8988T (cell line): ENCODE data around the gene SIRT7.

Source experiments
- DNase-seq: peaks from one replicate; pipeline ENCODE4 v3.0.0; 2011

The SIRT7 gene

GRCh38 chr17:81885454-81885853 is 32.5 kb downstream of the SIRT7 start:
- no peak for DNase-seq

- DNase-seq = no peak
These were observed 33.0 kb downstream of the SIRT7 start for GRCh38 chr17:81884968-81885367.

GRCh38 chr17:81884520-81884919 is 33.5 kb downstream of the SIRT7 start:
- no peak for DNase-seq

- no peak for DNase-seq
These were observed 38.9 kb downstream of the SIRT7 start for GRCh38 chr17:81879121-81879520.

- no peak for DNase-seq
These were observed 39.7 kb downstream of the SIRT7 start for GRCh38 chr17:81878294-81878693.

GRCh38 chr17:81877569-81877968 is 40.4 kb downstream of the SIRT7 start:
- DNase-seq = no peak

GRCh38 chr17:81871387-81872230 is 46.4 kb downstream of the SIRT7 start:
- peak; percentile 88 for DNase-seq

GRCh38 chr17:81870981-81871386 is 47.0 kb downstream of the SIRT7 start, which contains the start of gene ARHGDIA:
Gene ARHGDIA (minus strand): TSS chr17:81871337. CDS start chr17:81869930, 1,407 bp downstream.
- no peak for DNase-seq

- DNase-seq = no peak
These were observed 47.6 kb downstream of the SIRT7 start for GRCh38 chr17:81870131-81870980.

- DNase-seq = peak; percentile 56
These were observed 48.5 kb downstream of the SIRT7 start for GRCh38 chr17:81869221-81870130.

GRCh38 chr17:81868674-81869220 is 49.2 kb downstream of the SIRT7 start:
- DNase-seq = peak; percentile 52

GRCh38 chr17:81867991-81868673 is 49.8 kb downstream of the SIRT7 start:
- no peak for DNase-seq

- no peak for DNase-seq
These were observed 50.6 kb downstream of the SIRT7 start for GRCh38 chr17:81867170-81867990.

GRCh38 chr17:81866440-81867169 is 51.4 kb downstream of the SIRT7 start:
- no peak for DNase-seq

GRCh38 chr17:81865733-81866439 is 52.1 kb downstream of the SIRT7 start:
- DNase-seq = no peak

- DNase-seq = no peak
These were observed 52.6 kb downstream of the SIRT7 start for GRCh38 chr17:81865358-81865732.

GRCh38 chr17:81863833-81864768 is 53.9 kb downstream of the SIRT7 start:
- DNase-seq = no peak

GRCh38 chr17:81863123-81863675 is 54.8 kb downstream of the SIRT7 start:
- DNase-seq = no peak
